GM18526 (cell line): Measurements from ENCODE around the gene FAM114A1.

ENCODE experiments used
- POLR2A ChIP-seq: IDR thresholded peaks from 3 replicates; pipeline ENCODE4 v1.6.1; 2011; ENCODE audit not compliant: insufficient read length; ENCODE audit errors: extremely low read depth

The FAM114A1 gene

DNA sequence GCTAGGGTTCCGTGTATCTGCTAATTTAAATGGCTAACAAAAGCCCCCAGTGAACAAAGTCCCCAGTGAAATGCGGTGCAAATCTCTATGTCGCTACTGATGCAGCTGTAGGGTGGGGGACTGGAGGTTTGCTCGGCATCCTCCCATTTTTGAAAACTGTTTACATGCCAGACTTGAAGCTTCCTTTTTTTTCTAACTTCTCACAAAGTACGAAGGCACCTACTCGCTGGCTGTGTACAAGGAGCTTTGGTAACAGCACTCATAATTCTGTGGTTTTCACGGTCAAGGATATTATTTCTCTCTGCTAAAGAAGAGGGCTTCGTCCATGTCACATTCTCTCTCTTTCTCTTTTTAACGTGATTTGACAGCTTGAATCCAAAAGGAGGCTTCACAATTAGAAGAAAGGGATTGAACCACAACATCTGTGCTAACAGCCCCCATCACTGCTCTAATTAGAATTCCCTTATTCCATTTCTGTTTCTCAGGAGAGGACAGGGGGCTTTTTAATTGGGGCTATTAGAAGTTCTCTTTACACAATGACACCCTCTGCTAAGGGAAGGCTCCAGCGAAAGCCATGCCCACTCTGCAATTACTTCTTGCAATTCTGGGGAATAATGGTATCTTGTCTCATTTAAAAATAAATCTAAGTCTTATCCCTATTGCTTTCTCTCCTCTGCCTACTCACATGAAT, 117.9 kb downstream of the FAM114A1 start:
- TF ChIP-seq POLR2A = no peak

DNA sequence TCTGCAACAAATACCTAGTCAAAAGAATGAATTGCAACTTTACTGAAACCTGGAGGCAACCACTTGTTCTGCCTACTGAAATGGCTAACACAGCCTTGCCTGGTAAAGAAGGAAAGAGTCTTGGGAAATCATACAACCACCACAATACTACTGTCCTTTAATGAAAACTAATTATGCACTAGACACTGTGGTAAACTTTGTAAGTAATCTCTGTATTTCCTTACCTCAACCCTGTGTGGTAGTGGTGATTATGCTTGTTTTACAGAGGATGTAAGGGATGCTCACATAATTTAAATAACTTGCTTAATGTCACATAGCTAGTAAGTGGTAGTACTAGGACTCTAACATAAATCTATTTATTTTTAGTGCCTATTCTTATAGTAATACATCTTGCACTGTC, 119.9 kb downstream of the FAM114A1 start:
- TF ChIP-seq POLR2A = no peak

DNA sequence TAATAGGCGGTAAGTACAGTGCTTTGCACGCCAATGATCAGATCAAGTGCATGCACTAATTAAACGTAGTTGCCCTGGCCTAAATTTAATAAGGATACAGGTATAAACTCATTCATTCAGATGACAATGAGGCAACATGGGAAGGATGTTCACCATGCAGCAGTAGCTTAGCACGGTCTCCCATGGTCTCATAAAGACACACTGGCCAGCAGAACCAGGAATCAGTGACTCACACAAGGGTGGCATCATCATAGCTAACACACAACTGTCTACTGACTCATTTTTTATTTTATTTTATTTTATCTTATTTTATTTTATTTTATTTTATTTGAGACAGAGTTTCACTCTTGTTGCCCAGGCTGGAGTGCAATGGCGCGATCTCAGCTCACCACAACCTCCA, 121.9 kb downstream of the FAM114A1 start:
- no peak for TF ChIP-seq POLR2A

DNA sequence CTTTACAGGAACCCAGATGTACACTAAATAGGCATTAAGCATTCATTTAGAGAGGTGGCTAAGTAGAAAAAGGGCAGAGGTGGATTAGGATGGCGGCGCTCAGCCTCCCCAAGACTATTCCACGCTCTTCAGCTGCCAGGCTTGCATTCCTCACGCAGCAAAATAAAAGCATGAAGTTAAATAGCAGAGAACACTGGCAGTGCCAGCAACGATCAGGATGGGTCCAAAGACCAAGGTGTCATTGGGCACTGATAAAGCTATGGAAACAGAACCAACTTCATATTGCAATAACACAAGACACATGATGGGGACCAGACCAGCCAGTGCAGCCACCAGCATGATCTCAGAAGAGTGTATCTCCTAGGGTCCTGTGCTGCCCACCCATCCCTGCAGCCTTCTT, 122.6 kb downstream of the FAM114A1 start:
- TF ChIP-seq POLR2A = no peak

DNA sequence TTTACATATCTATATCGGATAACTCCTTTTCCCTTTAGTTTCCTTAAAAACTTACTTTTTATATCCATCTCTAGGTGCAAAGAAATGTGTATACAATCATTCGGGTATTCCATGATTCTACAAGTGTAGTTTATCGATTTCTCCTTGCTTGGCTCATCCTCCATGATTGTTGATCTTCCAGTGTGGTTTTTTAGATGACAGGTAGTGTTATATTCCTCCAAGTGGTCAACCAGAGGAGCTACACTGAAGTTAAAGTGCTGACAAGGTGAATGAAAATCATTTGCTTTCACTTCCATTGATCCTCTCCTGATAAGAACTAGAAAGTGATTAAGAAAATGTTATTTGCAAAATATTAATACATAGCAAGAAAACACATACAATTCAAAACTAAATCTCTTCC, 126.1 kb downstream of the FAM114A1 start:
- no peak for TF ChIP-seq POLR2A

DNA sequence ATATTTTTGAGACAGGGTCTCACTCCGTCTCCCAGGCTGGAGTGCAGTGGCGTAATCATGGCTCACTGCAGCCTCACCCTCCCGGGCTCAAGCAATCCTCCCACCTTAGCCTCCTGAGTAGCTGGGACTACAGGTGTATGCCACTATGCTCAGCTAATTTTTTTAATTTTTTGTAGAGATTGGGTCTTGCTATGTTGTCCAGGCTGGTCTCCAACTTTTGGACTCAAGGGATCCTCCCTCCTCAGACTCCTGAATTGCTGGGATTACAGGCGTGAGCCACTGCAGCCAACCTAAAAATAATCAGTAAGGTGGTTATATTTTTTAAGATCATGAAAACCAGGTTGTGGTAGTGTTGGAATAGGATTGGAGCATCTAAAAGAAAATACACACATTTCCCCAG, 126.5 kb downstream of the FAM114A1 start:
- TF ChIP-seq POLR2A = no peak
